HG03103 (cell line): ENCODE data around the gene MLLT3.
"Not testable (repeated sequence)": the region's sequence is repeated elsewhere in the genome, so short reads cannot be mapped to it uniquely, and the experiment has no call there.

Experiments
- ATAC-seq: cut with Tn5 transposase; IDR thresholded peaks from one replicate; pipeline ENCODE4 v1.9.1; 2021; ENCODE audit warnings: low read depth; ENCODE audit not compliant: unreplicated experiment

MLLT3 gene

GRCh38 chr9:20622330-20623020 is at the start of gene MLLT3:
MLLT3 (minus strand) TSS chr9:20622499.
- peak; percentile 78 for ATAC-seq

GRCh38 chr9:20671635-20672034 is 49.3 kb upstream of the MLLT3 start:
- no peak for ATAC-seq

GRCh38 chr9:20670395-20670794 is 48.1 kb upstream of the MLLT3 start:
- no peak for ATAC-seq

- no peak for ATAC-seq
Observed at GRCh38 chr9:20664501-20664900, 42.2 kb upstream of the MLLT3 start.

GRCh38 chr9:20663133-20663532 is 40.8 kb upstream of the MLLT3 start:
- ATAC-seq, result no peak

- no peak for ATAC-seq
Observed at GRCh38 chr9:20662156-20662555, 39.9 kb upstream of the MLLT3 start.

- no peak for ATAC-seq
Observed at GRCh38 chr9:20659474-20659967, 37.2 kb upstream of the MLLT3 start.

- no peak for ATAC-seq
Observed at GRCh38 chr9:20658677-20659473, 36.6 kb upstream of the MLLT3 start.

- ATAC-seq, result not testable (repeated sequence)
Observed at GRCh38 chr9:20658246-20658667, 36.0 kb upstream of the MLLT3 start.

GRCh38 chr9:20651939-20652338 is 29.6 kb upstream of the MLLT3 start:
- no peak for ATAC-seq

GRCh38 chr9:20650750-20651299 is 28.5 kb upstream of the MLLT3 start:
- ATAC-seq, result no peak

- ATAC-seq, result no peak
Observed at GRCh38 chr9:20650313-20650712, 28.0 kb upstream of the MLLT3 start.

GRCh38 chr9:20649381-20649780 is 27.1 kb upstream of the MLLT3 start:
- ATAC-seq, result no peak

GRCh38 chr9:20646656-20647055 is 24.4 kb upstream of the MLLT3 start:
- no peak for ATAC-seq

GRCh38 chr9:20643660-20644059 is 21.4 kb upstream of the MLLT3 start:
- ATAC-seq, result no peak

- ATAC-seq, result no peak
Observed at GRCh38 chr9:20642045-20642444, 19.7 kb upstream of the MLLT3 start.

GRCh38 chr9:20640331-20641187 is 18.3 kb upstream of the MLLT3 start:
- ATAC-seq, result peak; percentile 78

GRCh38 chr9:20636888-20637440 is 14.7 kb upstream of the MLLT3 start:
- no peak for ATAC-seq

GRCh38 chr9:20634895-20635294 is 12.6 kb upstream of the MLLT3 start:
- ATAC-seq, result no peak

GRCh38 chr9:20632705-20633104 is 10.4 kb upstream of the MLLT3 start:
- no peak for ATAC-seq
